HepG2 (cell line): ENCODE data around the gene SUN5. TPM values are rescaled to one million over a fixed set of nuclear protein-coding genes. Genes with fewer than 3 reads are reported as not detected.

Experiments used
- ATF4 ChIP-seq, 2 experiments: fragments of 450-650 bp in 1 of 2; sonication (generic) in 1 of 2; formaldehyde crosslinking; IDR thresholded peaks; 2 replicates each; pipeline versions ENCODE4 v1.5.0 to v1.8.0; 2020 to 2022; ENCODE audit warnings: mild to moderate bottlenecking in 1 of 2, missing genetic modification reagents in 1 of 2
- KDM5A ChIP-seq: fragments of 200-600 bp; sonication (generic); IDR thresholded peaks from 2 replicates; pipeline ENCODE4 v1.7.0; 2018; ENCODE audit warnings: antibody characterized with exemption, mild to moderate bottlenecking, low read length, borderline replicate concordance
- MTA3 ChIP-seq: sonication (generic); formaldehyde crosslinking; IDR thresholded peaks from 2 replicates; pipeline ENCODE4 v1.4.0; 2020; ENCODE audit warnings: missing genetic modification reagents
- MZF1 ChIP-seq: sonication (generic); formaldehyde crosslinking; IDR thresholded peaks from 2 replicates; pipeline ENCODE4 v1.8.1; 2023; ENCODE audit warnings: mild to moderate bottlenecking, missing genetic modification reagents, borderline replicate concordance
- NBN ChIP-seq: fragments of 450-650 bp; conservative IDR thresholded peaks from 2 replicates; pipeline ENCODE4 v1.6.1; 2017
- NCOA2 ChIP-seq: sonication (generic); formaldehyde crosslinking; IDR thresholded peaks from 2 replicates; pipeline ENCODE4 v1.8.0; 2022; ENCODE audit warnings: inconsistent platforms
- PCBP1 ChIP-seq: fragments of 200-400 bp; formaldehyde crosslinking; IDR thresholded peaks from 2 replicates; pipeline ENCODE4 v1.6.1; 2017; ENCODE audit warnings: mild to moderate bottlenecking, low read depth, low read length, borderline replicate concordance
- PHB2 ChIP-seq: fragments of 450-650 bp; IDR thresholded peaks from 2 replicates; pipeline ENCODE4 v1.6.1; 2018; ENCODE audit not compliant: partially characterized antibody
- PHF5A ChIP-seq: IDR thresholded peaks from one replicate; pipeline ENCODE4 v1.6.1; 2018; ENCODE audit warnings: low read depth, missing genetic modification reagents; ENCODE audit not compliant: unreplicated experiment
- REPIN1 ChIP-seq: sonication (generic); formaldehyde crosslinking; IDR thresholded peaks from 2 replicates; pipeline ENCODE4 v1.8.0; 2022; ENCODE audit warnings: missing genetic modification reagents, low read depth, mild to moderate bottlenecking, borderline replicate concordance
- REXO4 ChIP-seq: sonication (generic); formaldehyde crosslinking; IDR thresholded peaks from 2 replicates; pipeline ENCODE4 v1.8.0; 2022; ENCODE audit warnings: missing genetic modification reagents, mild to moderate bottlenecking, borderline replicate concordance
- TFDP1 ChIP-seq: IDR thresholded peaks from 2 replicates; pipeline ENCODE4 v1.6.1; 2016; ENCODE audit warnings: missing compliant biosample characterization, missing genetic modification reagents, borderline replicate concordance
- TOPORS ChIP-seq: sonication (generic); formaldehyde crosslinking; IDR thresholded peaks from 2 replicates; pipeline ENCODE4 v1.8.0; 2023; ENCODE audit warnings: mild to moderate bottlenecking, missing genetic modification reagents
- TRIM24 ChIP-seq: sonication (generic); formaldehyde crosslinking; IDR thresholded peaks from 2 replicates; pipeline ENCODE4 v1.8.0; 2022; ENCODE audit warnings: mild to moderate bottlenecking, missing genetic modification reagents
- ZBTB25 ChIP-seq: IDR thresholded peaks from 2 replicates; pipeline ENCODE4 v1.6.1; 2018; ENCODE audit warnings: missing genetic modification reagents
- ZBTB44 ChIP-seq: sonication (generic); formaldehyde crosslinking; IDR thresholded peaks from 2 replicates; pipeline ENCODE4 v1.4.0; 2020; ENCODE audit warnings: missing genetic modification reagents
- ZFP91 ChIP-seq: sonication (generic); formaldehyde crosslinking; IDR thresholded peaks from 2 replicates; pipeline ENCODE4 v1.9.0; 2022; ENCODE audit warnings: missing genetic modification reagents, mild to moderate bottlenecking, borderline replicate concordance
- ZKSCAN8 ChIP-seq: IDR thresholded peaks from 2 replicates; pipeline ENCODE4 v1.6.1; 2016; ENCODE audit warnings: borderline replicate concordance, missing genetic modification reagents, missing compliant biosample characterization
- ZNF121 ChIP-seq: sonication (generic); formaldehyde crosslinking; IDR thresholded peaks from 2 replicates; pipeline ENCODE4 v1.5.0; 2020; ENCODE audit warnings: mild to moderate bottlenecking, missing genetic modification reagents
- ZNF224 ChIP-seq: sonication (generic); formaldehyde crosslinking; IDR thresholded peaks from 2 replicates; pipeline ENCODE4 v1.5.0; 2020; ENCODE audit warnings: mild to moderate bottlenecking, missing genetic modification reagents
- ZNF251 ChIP-seq: sonication (generic); formaldehyde crosslinking; IDR thresholded peaks from 2 replicates; pipeline ENCODE4 v1.9.0; 2021; ENCODE audit warnings: mild to moderate bottlenecking, missing genetic modification reagents
- ZNF44 ChIP-seq: sonication (generic); formaldehyde crosslinking; IDR thresholded peaks from 2 replicates; pipeline ENCODE4 v1.5.1; 2020; ENCODE audit warnings: mild to moderate bottlenecking, missing genetic modification reagents
- ZNF552 ChIP-seq: sonication (generic); formaldehyde crosslinking; IDR thresholded peaks from 2 replicates; pipeline ENCODE4 v1.9.0; 2022; ENCODE audit warnings: missing genetic modification reagents, mild to moderate bottlenecking, borderline replicate concordance
- polyA plus RNA-seq, 8 experiments: library from polyadenylated mRNA; depleted of rRNA in 3 of 8; stranded (reverse) in 7 of 8; unstranded in 1 of 8; fragments of >200 nt; fragmentation: Illumina TruSeq in 4 of 8; extraction: Trizol in 4 of 8; gene quantifications; 2 replicates each; pipeline versions ENCODE4 v1.2.1 to v1.2.3, GENCODE V29; 2011 to 2016; ENCODE audit warnings: low read depth in 4 of 8, missing spikeins in 1 of 8, mixed read lengths in 1 of 8; ENCODE audit not compliant: insufficient read depth in 1 of 8
- total RNA-seq, 5 experiments: library from RNA; depleted of rRNA; stranded (reverse); fragments of >200 nt; fragmentation: Illumina TruSeq; extraction: Trizol; gene quantifications; 2 replicates each; pipeline ENCODE4 v1.2.3, GENCODE V29; 2016; ENCODE audit warnings: low read depth in 1 of 5

The SUN5 gene
- total and polyA plus RNA-seq, 2 of the 13 experiments (the other 11 are each of a cell fraction or from before 2014, with no cell fraction given): not detected

- TF ChIP-seq ZFP91 (CRISPR knock-in tag) (peak; percentile 41; the same call in 1 of the 2 replicates), ZNF251 (CRISPR knock-in tag) (no peak), ZNF224 (no peak), PHF5A (CRISPR knock-in tag) (no peak), TOPORS (no peak), NBN (no peak), ZBTB25 (CRISPR knock-in tag) (no peak), KDM5A (no peak), ZKSCAN8 (CRISPR knock-in tag) (no peak), ZNF44 (CRISPR knock-in tag) (no peak), ATF4 (CRISPR knock-in tag; IDR thresholded peaks at IDR 0.05) (no peak), MZF1 (CRISPR knock-in tag) (no peak), ZBTB44 (CRISPR knock-in tag) (no peak), PHB2 (no peak), TFDP1 (no peak), ZNF552 (CRISPR knock-in tag) (no peak), REPIN1 (CRISPR knock-in tag) (no peak), REXO4 (no peak), MTA3 (CRISPR knock-in tag) (no peak), NCOA2 (CRISPR knock-in tag) (peak; percentile 42; the same call in 1 of the 2 replicates), ZNF121 (CRISPR knock-in tag) (no peak), TRIM24 (CRISPR knock-in tag) (no peak), PCBP1 (no peak)
Observed at GRCh38 chr20:33026779-33027759, 22.8 kb upstream of the SUN5 start (continued).
